ENCODE data around the gene ACTMAP.

- TF ChIP-seq, protein P1, sequence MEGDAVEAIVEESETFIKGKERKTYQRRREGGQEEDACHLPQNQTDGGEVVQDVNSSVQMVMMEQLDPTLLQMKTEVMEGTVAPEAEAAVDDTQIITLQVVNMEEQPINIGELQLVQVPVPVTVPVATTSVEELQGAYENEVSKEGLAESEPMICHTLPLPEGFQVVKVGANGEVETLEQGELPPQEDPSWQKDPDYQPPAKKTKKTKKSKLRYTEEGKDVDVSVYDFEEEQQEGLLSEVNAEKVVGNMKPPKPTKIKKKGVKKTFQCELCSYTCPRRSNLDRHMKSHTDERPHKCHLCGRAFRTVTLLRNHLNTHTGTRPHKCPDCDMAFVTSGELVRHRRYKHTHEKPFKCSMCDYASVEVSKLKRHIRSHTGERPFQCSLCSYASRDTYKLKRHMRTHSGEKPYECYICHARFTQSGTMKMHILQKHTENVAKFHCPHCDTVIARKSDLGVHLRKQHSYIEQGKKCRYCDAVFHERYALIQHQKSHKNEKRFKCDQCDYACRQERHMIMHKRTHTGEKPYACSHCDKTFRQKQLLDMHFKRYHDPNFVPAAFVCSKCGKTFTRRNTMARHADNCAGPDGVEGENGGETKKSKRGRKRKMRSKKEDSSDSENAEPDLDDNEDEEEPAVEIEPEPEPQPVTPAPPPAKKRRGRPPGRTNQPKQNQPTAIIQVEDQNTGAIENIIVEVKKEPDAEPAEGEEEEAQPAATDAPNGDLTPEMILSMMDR (IDR thresholded peaks at IDR 0.05): no peak
- no peak for TF ChIP-seq POLR2A (IDR thresholded peaks at IDR 0.05)
Observed at GRCh38 chr19:40783711-40784110, 33.4 kb upstream of the ACTMAP start.

Data from thyroid gland (tissue), 4 donors.